Measurements from ENCODE around the gene NPC1. TPM values are rescaled to one million over a fixed set of nuclear protein-coding genes. Genes with fewer than 3 reads are reported as not detected.

Gene NPC1
- polyA plus RNA-seq, 2 of the 4 experiments (the other 2 are of a cell fraction) = 42.5 to 61.4 TPM

- no peak for TF ChIP-seq BCL3 (IDR thresholded peaks at IDR 0.05)
These were observed 39.0 kb downstream of the NPC1 start (continued) for GRCh38 chr18:23547306-23547705.

GRCh38 chr18:23545247-23545789 lies 41.0 kb downstream of the NPC1 start:
- CTCF ChIA-PET = interaction anchor here (0.7 kb wide), 1 partner anchor 29 kb away, joined by 3 read pairs; no protein-coding TSS in a partner anchor
- no peak for DNase-seq (ENCODE audit: low read depth in 1 of 2, low spot score in 1 of 2)
- H3K9me3 ChIP-seq = no peaks in the 10 kb centered on the region
- no peak for ATAC-seq
- POLR2A ChIA-PET = no interaction called here
- peak overlapping the region; percentile 21 to 80; a peak in 5 of 6 replicates for H3K27ac ChIP-seq
- FAIRE-seq = no peak
- TF ChIP-seq POLR2AphosphoS2 (conservative IDR thresholded peaks at IDR 0.05; ENCODE audit: low read length) = no peak
- no peak for TF ChIP-seq RNF2 (IDR thresholded peaks at IDR 0.05; ENCODE audit: borderline replicate concordance, low read depth)
- no peak for TF ChIP-seq TFCP2L1 (CRISPR knock-in tag; IDR thresholded peaks at IDR 0.05)
- no peak for TF ChIP-seq EP300 (IDR thresholded peaks at IDR 0.05)
- TF ChIP-seq TP53 (CRISPR knock-in tag; IDR thresholded peaks at IDR 0.05) = no peak
- no peak for TF ChIP-seq CHD2 (IDR thresholded peaks at IDR 0.05; ENCODE audit: low read length, partially characterized antibody)
- no peak for TF ChIP-seq HES2 (IDR thresholded peaks at IDR 0.05)
- TF ChIP-seq HEYL (CRISPR knock-in tag; IDR thresholded peaks at IDR 0.05) = no peak
- TF ChIP-seq KDM1A (IDR thresholded peaks at IDR 0.05; ENCODE audit: low read depth) = no peak
- TF ChIP-seq HMGXB4 (CRISPR knock-in tag; IDR thresholded peaks at IDR 0.05; ENCODE audit: borderline replicate concordance) = no peak
- WGBS (ENCODE audit: missing lambda C conversion rate) = 82% methylated on average over 9 of the region's 13 CpGs
- no peak overlapping the region for H3K4me2 ChIP-seq
- H3K4me1 ChIP-seq = peaks cover 39% of the 10 kb centered on the region
- no peak overlapping the region for H3K4me3 ChIP-seq

GRCh38 chr18:23542461-23542860 lies 43.8 kb downstream of the NPC1 start:
- POLR2A ChIA-PET = no interaction called here
- CTCF ChIA-PET = interaction anchor here (0.6 to 1.1 kb wide), 4 partner anchors 36 to 1939 kb away, joined by 3 to 5 read pairs (median 3); no protein-coding TSS in a partner anchor
- Histone ChIP-seq H3K27ac (no peak overlapping the region), H3K4me1 (peaks cover 23% of the 10 kb centered on the region), H3K4me3 (no peak overlapping the region), H3K4me2 (no peak overlapping the region), H3K9me3 (no peaks in the 10 kb centered on the region)
- FAIRE-seq (no peak), DNase-seq (ENCODE audit: low read depth in 1 of 2, low spot score in 1 of 2) (no peak), ATAC-seq (no peak)
- TF ChIP-seq CHD4 (IDR thresholded peaks at IDR 0.05; ENCODE audit: borderline replicate concordance) (no peak), E2F6 (IDR thresholded peaks at IDR 0.05; ENCODE audit: borderline replicate concordance, low read depth) (no peak), BCL3 (IDR thresholded peaks at IDR 0.05) (no peak), HES2 (IDR thresholded peaks at IDR 0.05) (no peak), CHD2 (IDR thresholded peaks at IDR 0.05; ENCODE audit: low read length, partially characterized antibody) (no peak), HEYL (CRISPR knock-in tag; IDR thresholded peaks at IDR 0.05) (no peak), BHLHE40 (IDR thresholded peaks at IDR 0.05; ENCODE audit: low read depth, low read length) (no peak), NFE2L2 (conservative IDR thresholded peaks at IDR 0.05; ENCODE audit: low read length) (no peak), REST (IDR thresholded peaks at IDR 0.05) (no peak), MYC (IDR thresholded peaks at IDR 0.05; ENCODE audit: borderline replicate concordance, low read length) (no peak), EP300 (IDR thresholded peaks at IDR 0.05) (no peak), PBX3 (IDR thresholded peaks at IDR 0.05) (no peak), POLR2A (IDR thresholded peaks at IDR 0.05; ENCODE audit: low read length) (no peak), TP53 (CRISPR knock-in tag; IDR thresholded peaks at IDR 0.05) (no peak), FOSB (CRISPR knock-in tag; IDR thresholded peaks at IDR 0.05) (no peak), JUN (IDR thresholded peaks at IDR 0.05) (no peak)
- WGBS (ENCODE audit: missing lambda C conversion rate) = 94% methylated on average over 2 of the region's 2 CpGs

Measured in A549 (cell line).